Kidney capillary endothelial cell (primary cell): ENCODE measurements around the gene THADA.
A peak's percentile ranks its signal among the peaks of the same experiment; 100 is the strongest.

Experiments
- DNase-seq: peaks from one replicate; pipeline ENCODE4 v3.0.0-alpha.2; 2018; ENCODE audit warnings: low spot score

THADA gene

DNA sequence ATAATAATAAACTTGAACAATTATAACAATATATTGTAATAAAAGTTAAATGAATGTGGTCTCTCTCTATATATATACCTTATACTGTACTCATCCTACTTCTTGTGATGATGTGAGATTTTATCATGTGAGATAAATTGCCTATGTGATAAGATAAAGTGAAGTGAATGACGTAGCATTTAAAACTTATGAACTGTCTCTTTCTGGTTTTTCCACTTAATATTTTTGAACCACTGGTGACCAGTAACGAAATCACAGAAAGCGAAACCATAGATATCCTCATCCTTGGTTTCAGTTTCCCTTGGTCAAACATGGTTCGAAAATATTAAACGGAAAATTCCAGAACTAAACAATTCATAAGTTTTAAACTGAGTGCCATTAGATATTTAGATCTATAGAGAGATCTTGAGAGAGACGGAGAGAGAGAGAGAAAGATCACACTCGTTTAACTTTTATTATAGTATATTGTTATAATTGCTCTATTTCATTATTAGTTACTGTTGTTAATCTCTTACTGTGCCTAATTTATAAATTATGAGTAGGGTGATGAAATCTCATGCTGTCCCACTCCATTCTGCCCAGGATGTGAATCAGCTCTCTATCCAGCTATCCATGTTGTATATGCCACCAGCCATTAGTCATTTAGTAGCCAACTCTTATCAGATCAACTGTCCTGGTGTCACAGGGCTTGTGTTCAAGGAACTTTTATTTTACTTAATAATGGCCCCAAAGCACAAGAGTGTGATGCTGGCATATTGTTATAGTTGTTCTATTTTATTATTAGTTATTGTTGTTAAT lies 156.8 kb downstream of the THADA start:
- peak; percentile 54 for DNase-seq

DNA sequence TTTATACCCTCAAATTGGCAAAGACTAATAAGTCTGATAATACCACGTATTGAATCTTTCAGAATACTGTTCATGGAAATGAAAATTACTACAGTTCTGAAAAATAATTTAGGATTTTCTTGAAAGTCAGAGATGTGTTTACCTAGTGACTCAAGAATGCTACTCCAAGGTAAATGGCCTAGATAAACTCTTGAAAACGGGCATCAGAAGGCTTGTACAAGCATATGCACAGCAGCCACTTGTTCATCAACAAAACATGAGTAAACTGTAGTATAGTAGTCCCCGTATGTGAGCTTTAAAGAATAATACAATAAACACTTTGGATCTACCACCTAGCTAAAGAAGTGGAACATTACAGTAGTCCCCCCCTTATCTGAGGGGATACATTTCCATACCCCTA lies 157.5 kb downstream of the THADA start:
- no peak for DNase-seq

DNA sequence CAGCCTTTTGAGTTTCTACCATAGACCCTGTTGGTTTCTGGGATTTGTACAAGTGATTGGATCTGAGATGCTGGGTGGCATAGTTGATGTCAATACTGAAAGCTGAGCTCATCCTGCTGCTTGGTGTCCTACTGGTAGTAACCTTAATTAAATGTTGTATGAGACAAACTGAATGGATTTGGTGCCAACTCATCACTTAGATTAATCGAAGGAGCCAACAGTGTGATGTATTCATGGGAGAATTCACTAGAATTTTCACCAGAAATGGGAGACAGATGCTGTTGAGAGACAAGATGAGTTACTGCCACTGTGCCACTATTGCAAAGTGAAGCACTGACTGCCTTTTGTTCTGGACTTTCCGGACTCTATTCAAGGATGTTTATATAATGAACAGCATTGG lies 158.5 kb downstream of the THADA start:
- DNase-seq, result no peak

DNA sequence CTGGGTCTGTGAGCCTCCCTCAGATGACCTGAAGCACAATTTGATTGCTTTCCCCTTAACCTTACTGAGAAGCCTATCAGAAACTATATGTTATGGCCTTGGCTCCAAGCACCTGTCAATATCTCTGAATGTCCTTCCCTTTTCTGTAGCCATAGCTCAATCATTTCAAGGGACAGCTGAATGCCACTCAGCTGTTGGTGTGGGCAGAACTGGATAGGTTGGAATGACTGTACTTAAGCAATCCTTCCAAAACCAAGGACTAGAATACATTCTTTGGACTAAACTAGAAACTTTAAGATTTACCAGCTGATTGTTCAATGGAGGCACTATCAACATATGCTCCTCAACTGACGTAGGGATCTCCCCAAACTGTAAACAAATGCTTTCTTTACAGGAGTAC lies 159.4 kb downstream of the THADA start:
- no peak for DNase-seq

DNA sequence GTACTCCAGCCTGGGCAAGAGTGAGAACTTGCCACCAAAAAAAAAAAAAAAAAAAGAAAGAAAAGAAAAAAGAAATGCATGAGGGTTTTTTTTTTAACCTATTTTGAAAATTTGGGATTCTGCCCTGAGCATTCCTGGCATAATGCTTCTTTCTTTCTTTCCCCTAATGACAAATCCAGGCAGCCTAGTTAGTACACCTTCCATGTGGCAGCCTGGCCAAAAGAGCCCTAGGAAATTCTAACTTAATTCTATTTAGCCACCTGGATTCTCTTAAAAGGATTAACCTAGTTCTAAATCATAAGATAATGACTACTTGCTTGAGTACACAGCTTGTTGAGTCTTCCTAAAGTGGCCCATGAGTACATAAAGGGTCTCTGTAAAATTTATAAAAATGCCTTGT lies 160.1 kb downstream of the THADA start:
- DNase-seq, result no peak

DNA sequence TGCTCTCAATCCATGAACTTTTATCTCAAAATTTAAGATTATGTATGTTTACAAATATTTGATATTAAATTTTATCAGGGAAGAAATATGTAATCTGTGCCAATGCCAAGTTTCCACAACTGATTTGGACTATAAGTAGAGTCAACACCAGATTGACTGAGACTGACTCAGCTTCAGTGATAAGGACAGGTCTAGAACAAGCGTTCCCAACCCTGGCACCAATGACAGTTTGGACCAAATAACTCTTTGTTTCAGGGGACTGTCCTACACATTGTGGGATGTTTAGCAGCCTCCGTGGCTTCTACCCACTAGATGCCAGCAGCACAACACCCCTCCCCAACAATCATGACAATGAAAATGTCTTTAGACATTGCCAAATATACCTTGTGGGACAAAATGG lies 165.3 kb downstream of the THADA start:
- DNase-seq, result no peak

DNA sequence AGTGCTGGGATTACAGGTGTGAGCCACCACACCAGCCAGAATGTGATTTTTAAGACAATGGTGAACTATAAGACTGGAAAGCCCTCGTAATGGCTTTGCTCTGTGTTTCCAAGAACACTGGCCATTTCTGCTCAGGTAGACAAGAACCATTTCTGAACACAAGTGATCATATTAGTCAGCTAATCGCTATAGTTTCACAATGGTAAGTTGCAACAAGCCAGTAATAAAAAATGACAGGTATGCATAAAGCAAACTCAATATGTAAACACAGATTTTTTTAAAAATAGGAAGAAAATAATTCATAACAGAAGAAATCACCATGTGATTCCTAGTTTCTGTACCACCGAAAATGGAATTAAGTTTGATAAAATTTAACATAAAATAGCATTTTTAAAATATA lies 166.5 kb downstream of the THADA start:
- no peak for DNase-seq

DNA sequence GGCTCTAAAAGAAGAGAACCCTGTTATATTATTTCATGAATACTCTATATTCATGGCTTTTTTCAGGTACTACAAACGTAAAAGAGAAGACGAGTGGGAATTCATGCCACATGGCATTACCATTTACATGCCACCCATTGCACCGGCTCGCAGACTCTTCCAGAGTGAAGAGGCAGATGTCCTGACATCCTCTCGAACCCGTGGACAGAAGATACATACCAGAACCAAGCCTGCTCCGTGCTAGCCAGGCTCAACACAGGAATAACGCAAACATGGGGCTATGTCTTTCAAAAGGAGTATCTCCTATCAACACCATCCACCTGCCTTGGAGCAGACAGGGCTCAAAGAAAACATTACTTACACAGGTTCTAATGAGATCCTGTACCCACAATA lies 168.8 kb downstream of the THADA start:
- DNase-seq, result no peak

DNA sequence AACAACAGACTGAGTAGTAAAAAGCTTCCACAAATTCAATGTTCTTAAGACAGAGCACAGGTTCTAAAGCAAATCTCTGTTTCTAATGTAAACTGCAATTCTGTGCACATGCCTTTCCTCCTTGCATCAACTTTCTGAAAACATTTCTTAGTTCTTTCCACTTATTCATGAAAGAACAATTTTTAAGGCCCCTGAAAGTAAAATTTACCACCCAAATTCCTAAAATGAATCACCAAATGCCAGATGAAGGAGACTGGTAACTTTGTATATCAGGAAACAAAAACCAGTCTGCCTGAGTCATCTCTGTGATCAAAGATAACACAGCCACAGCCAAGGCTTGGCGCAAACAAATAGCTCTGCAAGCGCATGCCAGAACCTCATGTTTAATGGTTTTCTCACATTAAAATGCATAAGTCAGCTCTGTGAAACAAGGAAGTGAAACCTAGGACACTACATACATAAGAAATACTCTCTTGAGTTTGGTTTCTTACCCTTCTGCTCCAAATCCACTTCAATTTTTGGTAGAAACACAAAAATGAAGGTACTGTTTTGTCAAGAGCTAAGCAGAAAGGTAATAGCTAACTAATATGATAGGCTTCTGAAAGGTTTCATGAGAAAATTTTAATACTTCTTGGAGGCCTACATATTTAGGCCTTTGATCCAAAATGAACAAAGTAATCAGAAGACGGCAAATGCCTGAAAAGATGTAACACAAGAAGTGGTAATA lies 169.4 kb downstream of the THADA start:
- DNase-seq, result peak; percentile 87

DNA sequence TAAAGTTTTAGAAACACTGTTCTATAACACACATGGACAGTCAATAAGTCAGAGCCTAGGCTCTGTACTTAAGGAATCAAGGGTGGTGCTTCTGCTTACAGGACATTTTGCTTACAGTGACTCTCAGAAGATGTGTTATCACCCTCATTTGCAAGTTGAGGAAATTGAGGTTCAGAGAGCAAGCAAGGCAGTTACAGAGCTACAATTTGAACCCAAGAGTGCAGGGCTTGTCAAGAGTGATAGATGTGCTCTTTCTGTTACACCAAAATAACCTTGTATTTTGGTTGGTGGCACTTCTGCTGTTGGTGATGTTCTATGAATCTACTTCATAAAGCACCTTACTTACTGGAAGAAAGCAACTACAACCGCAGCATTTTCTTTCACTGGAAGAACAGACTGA lies 170.2 kb downstream of the THADA start:
- no peak for DNase-seq

DNA sequence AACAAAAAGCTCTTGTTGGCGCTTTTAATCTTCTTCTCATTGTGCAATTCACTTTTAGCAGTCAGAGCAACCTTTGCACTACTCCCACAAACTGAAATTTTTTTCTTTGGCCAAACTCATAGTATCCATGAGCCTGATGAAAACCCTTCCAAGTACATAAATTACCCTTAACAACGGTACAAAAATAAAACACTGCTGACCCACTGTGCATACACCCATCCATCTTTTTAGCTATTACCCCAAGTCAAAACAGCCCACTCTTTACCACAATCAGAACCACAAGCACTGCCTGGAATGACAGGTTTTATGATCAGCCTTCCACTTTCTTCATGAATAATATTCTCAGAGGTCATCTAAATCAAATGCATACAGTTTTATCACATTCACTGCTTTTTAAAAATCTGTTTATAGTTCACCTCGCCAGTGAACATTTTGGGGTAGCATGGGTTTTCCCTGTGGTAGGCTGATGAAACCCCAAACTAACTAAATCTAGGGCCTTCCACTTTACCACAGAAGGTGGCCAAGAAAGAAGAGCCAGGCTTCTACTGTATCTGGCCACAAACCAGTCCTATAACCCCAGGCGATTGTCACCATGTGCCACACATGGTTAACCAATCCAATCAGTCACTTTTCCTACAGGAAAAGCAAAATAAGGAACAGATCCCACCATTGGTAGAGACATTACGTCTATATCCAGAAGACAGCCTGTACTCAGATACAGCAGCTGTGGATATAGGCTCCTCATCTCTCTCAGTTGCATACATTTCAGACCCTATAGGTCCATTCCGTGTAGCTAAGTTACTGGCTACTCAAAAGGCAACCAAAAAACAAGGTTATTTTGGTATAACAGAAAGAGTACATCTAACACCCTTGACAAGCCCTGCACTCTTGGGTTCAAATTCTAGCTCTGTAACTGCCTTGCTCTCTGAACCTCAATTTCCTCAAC lies 171.3 kb downstream of the THADA start:
- DNase-seq, result no peak

DNA sequence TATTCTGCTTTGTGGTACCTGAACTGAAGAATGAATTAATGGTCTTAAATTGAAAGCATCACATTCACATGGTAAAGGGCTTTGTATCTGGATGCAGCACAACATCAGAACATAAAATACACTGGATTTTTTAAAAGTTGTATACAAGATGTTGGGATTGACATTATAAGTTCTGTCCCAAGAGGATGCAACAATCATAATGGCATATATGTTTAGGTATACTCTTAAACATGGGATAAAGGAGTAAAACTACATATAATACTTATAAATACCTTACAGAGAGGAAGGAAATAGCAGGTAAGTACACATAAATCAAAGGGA lies 171.9 kb downstream of the THADA start:
- no peak for DNase-seq

DNA sequence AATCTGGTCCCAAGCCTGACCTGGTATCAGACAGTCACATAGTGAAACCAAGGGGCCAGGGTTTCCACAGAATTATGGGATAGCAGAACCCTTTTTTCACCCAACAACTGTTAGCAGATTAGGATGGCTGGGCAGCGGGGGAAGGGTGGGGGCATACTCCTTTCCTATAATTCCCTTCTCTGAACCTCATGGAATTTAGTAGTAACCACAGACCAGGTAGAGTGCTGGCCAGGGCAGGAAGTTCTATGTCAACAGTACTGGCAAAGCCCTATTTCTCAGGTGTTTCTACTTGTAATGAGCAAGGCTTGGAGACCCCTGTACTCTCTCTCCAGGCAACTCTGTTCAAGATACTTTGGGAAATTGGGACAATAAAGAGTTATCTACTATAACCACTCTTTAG lies 174.6 kb downstream of the THADA start:
- DNase-seq, result no peak

DNA sequence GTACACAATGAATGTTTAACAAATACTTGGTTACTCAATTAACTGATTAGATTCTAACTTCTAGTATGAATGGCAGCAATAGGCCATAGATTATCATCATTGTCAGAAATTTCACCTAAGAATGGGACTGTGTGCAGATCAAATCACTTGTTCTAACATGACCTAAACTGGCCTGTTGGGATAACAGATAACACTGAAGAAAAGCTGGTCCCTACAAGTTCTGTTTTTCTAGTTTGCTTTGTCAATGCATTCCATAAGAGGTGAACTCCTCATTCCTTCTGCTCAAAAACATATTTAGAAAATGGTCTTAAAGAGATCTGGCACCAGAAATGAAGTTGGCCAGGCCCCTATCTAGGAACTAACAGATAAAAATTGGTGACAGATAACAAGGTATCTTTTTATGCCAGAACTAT lies 175.4 kb downstream of the THADA start:
- DNase-seq, result no peak

DNA sequence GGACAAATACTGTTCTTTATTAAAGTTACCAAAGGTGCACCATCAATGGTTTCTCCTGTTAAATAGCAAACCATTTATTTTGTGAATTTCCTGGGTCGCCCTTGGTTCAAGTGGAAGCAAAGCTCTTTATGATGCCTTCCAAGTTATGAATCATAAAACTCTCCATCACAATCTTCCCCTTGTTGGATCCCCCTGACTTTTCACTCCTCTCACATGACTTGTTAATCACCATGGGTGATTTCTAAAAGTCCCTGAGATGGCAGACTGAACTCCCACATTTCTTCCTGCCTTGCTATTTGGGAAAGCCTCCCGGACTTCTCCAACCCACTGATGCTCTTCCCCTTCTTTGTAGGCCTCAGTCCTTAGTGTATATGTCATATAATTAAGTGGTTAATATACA lies 176.0 kb downstream of the THADA start:
- DNase-seq, result no peak

DNA sequence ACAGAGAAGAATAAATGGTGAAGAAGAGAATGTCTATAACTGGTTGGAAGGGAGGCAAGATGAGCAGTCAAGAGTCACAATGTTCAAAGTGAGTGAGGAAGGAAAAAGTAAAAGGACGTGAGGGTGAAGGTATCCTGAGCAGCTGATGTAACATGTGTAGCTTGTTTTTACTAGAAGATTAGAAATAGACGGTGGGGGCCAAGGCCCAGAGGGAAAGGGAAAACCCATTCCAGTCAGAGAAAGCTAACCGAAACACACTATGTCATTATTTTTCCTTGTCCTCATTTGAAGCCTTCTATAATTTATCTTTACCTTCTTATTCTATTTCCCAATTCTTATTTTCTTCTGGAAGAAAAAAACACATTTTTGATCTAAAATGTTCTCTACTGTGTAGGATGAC lies 176.6 kb downstream of the THADA start:
- no peak for DNase-seq

DNA sequence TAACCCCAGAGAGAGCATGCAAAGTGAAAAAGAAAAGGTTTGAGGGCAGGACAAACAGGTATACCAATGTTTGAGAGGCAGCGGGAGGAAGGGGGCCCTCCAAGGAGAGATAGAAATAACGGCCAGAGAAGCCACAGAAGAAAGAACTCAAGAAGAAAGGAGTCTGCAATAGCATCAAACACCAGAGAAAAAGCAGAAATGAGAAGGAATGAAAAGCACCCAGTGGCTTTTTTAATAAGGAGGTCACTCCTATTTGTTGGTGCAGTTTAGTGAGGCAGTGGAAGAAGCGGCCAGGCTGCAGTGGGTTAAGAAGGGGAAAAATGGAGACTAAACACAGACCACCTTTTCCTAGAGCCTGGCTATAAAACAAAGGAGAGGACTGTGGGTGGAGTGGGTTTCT lies 177.2 kb downstream of the THADA start:
- no peak for DNase-seq

DNA sequence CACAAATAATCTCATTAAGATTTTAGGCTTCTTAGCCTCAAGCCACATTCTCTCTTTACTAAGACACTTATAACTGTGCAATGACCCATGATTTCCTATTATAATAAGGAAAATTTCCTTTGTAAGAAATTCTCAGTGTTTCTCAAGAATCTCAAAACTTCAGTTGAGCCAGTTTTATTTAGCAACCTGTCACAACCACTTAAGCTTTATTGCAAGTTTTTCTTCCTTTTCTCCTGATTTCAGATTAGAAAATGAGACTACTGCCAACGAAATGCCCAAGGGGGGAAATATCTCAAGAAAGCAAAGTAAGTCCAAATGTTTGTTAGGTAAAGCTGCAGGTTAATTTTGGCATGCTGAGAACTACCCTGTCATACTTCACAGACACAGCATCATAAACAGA lies 178.5 kb downstream of the THADA start:
- no peak for DNase-seq

DNA sequence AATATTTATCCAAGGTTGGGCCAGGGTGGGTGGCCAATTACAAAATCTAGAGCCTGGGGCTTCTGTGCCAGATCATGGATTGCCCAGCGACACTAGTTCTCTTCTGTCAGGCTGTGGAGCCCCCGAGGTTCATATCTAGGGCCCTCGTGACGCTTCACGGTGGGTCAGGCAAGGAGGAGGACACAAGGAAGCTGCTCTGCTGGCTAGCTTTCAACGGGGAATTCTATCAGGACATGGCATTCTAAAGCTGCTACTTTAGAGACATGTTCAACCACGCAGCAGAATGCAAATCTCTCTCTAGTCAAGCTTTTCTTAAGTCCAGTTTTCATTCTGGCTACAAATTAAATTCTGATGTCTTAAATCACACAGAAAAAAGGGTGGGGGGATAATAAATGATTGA lies 180.2 kb downstream of the THADA start:
- DNase-seq, result no peak

DNA sequence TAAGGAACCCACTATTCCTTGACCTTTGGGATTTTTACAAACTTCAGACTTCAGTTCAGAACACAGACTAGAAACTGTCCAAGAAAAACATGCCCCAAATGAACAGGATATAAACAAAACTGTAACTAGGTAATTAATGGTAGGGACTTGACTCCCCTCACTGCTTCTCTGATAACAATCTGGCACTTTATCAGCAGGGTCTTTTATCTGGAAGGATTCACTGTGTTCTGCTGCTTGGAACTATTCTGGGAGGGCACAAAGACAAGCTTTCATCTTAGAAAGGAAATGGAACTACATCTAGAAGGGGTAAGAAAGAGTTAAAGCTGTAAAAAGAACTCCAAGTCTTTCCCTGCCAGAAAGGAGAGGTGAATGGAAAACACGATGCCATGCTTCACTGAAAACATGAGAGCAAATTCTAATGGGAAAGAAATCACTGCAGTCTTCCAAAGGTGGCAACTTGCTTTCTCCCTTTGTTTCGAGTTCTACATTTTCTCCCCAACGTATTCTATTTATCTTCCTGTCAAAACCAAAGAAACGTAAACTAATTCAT lies 181.2 kb downstream of the THADA start:
- DNase-seq, result no peak

DNA sequence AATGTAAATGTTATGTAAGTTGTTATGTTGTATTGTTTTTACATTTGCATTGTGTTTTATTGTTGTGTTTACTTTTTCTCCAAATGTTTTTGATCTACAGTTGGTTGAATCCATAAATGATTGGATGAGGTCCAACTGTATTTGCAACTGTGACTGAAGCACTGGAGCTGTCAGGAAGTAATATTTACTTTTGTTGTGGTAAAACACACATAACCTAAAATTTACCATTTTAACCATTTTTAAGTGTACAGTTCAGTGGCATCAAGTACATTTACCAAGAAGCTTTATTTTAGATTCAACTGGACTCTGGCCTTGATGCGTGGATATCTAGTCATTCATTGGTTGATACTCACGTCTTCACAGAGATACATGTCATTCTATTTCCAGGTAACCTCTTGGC lies 181.8 kb downstream of the THADA start:
- DNase-seq, result no peak

DNA sequence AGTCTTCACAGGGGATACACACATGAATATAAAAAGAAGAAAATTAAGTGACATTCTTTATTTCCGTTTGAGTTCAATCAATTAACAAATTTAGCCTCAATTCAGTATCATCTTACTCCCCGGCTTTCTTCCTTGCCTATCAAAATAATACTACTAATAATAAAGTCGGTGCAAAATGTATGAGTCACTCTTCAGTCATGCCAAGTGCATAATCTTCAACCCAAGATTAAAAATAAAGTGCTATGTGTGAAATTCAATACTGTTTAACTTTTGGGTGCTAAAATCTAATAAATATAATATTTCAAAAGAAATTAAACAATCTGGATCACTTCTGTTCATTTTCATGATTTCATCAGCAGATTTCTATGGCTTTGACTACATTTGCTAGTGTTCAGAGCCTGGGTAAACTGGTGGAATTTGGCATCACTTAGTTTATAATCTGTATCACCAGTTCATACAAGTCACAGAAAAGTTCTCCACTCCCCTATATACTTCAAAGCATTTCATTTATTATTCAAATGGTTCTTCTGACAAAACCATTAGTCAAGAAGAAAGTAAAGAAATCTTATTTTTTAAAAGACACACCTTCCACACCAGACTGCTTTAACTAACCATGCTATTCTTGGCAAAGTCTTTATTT lies 183.6 kb downstream of the THADA start:
- no peak for DNase-seq
